Spinal cord (tissue), 10 donors: ENCODE results near the gene CSMD2. TPM values are rescaled to one million over a fixed set of nuclear protein-coding genes. Genes with fewer than 3 reads are reported as not detected.

Experiments
- DNase-seq, 6 donors: peaks; one replicate each; pipeline versions ENCODE4 v3.0.0 to v3.0.0-alpha.2; 2013 to 2015; ENCODE audit warnings: low spot score in 6 of 6, low read depth in 4 of 6
- H3K27ac ChIP-seq: one replicate; pipeline ENCODE4 v1.5.1; 2013; ENCODE audit warnings: low read depth, low read length, control low read depth
- H3K27me3 ChIP-seq: one replicate; pipeline ENCODE4 v1.6.1; 2013; ENCODE audit warnings: low read length; ENCODE audit not compliant: control insufficient read depth, insufficient read depth
- H3K36me3 ChIP-seq: one replicate; pipeline ENCODE4 v1.6.1; 2013; ENCODE audit warnings: low read length; ENCODE audit not compliant: control insufficient read depth, insufficient read depth
- H3K4me1 ChIP-seq: one replicate; pipeline ENCODE4 v1.6.1; 2013; ENCODE audit warnings: low read length; ENCODE audit not compliant: control insufficient read depth, insufficient read depth
- H3K4me3 ChIP-seq: one replicate; pipeline ENCODE4 v1.5.1; 2013; ENCODE audit warnings: low read depth, low read length, control low read depth
- H3K9me3 ChIP-seq: one replicate; pipeline ENCODE4 v1.6.1; 2013; ENCODE audit warnings: low read length; ENCODE audit not compliant: control insufficient read depth, insufficient read depth
- WGBS: methylation state at CpG from one replicate; pipeline ENCODE4 v1.1.5; 2013; ENCODE audit warnings: missing lambda C conversion rate; ENCODE audit not compliant: insufficient coverage; 5-methylcytosine and 5-hydroxymethylcytosine counted together
- polyA plus RNA-seq, 2 donors: library from polyadenylated mRNA; unstranded; fragments of 120-200 nt; gene quantifications; one replicate each; pipeline ENCODE4 v1.2.1, GENCODE V29; 2013; ENCODE audit not compliant: insufficient read length in 2 of 2
- total RNA-seq, 2 donors: library from RNA; depleted of rRNA in 1 of 2; stranded (reverse); fragments of 120-200 nt in 1 of 2; fragments of >200 nt in 1 of 2; gene quantifications; one replicate each; pipeline versions ENCODE4 v1.2.3 to v1.2.4, GENCODE V29; 2013 to 2014
- donor health status: healthy.

CSMD2 gene
- total and polyA plus RNA-seq, 4 donors = 16.0 to 26.4 (median 22.2) TPM

GRCh38 chr1:33586106-33586505 lies 578.9 kb downstream of the CSMD2 start:
- no peaks in the 10 kb centered on the region for H3K4me1 ChIP-seq

GRCh38 chr1:33583567-33583966 lies 581.5 kb downstream of the CSMD2 start:
- 73% methylated on average over 3 of the region's 6 CpGs for WGBS
- Histone ChIP-seq H3K27me3 (no peaks in the 10 kb centered on the region), H3K27ac (no peak overlapping the region), H3K36me3 (peaks cover 38% of the 10 kb centered on the region), H3K4me1 (peaks cover 1% of the 10 kb centered on the region), H3K4me3 (no peak overlapping the region), H3K9me3 (no peaks in the 10 kb centered on the region)
- no peak for DNase-seq

More at GRCh38 chr1:33586106-33586505, 578.9 kb downstream of the CSMD2 start:
- H3K9me3 ChIP-seq = no peaks in the 10 kb centered on the region
- no peak overlapping the region for H3K4me3 ChIP-seq
- DNase-seq = no peak
- WGBS = 100% methylated on average over 1 of the region's 4 CpGs
- H3K27me3 ChIP-seq = no peaks in the 10 kb centered on the region
- no peak overlapping the region for H3K27ac ChIP-seq
- H3K36me3 ChIP-seq = peaks cover 30% of the 10 kb centered on the region

- 40% methylated on average over 3 of the region's 16 CpGs for WGBS
- Histone ChIP-seq H3K27ac (no peak overlapping the region), H3K4me1 (peaks cover 6% of the 10 kb centered on the region), H3K9me3 (no peaks in the 10 kb centered on the region), H3K4me3 (no peak overlapping the region), H3K27me3 (no peaks in the 10 kb centered on the region), H3K36me3 (peaks cover 46% of the 10 kb centered on the region)
- DNase-seq = peak in 2 of 6 donors; percentile 17 to 87
Observed at GRCh38 chr1:33578557-33579448, 586.2 kb downstream of the CSMD2 start.

- H3K9me3 ChIP-seq = no peaks in the 10 kb centered on the region
- H3K27ac ChIP-seq = no peak overlapping the region
- no peak overlapping the region for H3K4me3 ChIP-seq
- peaks cover 38% of the 10 kb centered on the region for H3K36me3 ChIP-seq
- H3K27me3 ChIP-seq = no peaks in the 10 kb centered on the region
- no peak for DNase-seq
- H3K4me1 ChIP-seq = peaks cover 6% of the 10 kb centered on the region
- 87% methylated on average over 5 of the region's 9 CpGs for WGBS
Observed at GRCh38 chr1:33577663-33578062, 587.4 kb downstream of the CSMD2 start.

- H3K4me1 ChIP-seq = peaks cover 6% of the 10 kb centered on the region
- 95% methylated on average over 7 of the region's 11 CpGs for WGBS
- no peak overlapping the region for H3K27ac ChIP-seq
- H3K4me3 ChIP-seq = no peak overlapping the region
- H3K9me3 ChIP-seq = no peaks in the 10 kb centered on the region
- no peaks in the 10 kb centered on the region for H3K27me3 ChIP-seq
- H3K36me3 ChIP-seq = peaks cover 39% of the 10 kb centered on the region
- DNase-seq = no peak
Observed at GRCh38 chr1:33576821-33577599, 588.0 kb downstream of the CSMD2 start.

GRCh38 chr1:33575324-33575879 lies 589.6 kb downstream of the CSMD2 start:
- no peaks in the 10 kb centered on the region for H3K9me3 ChIP-seq
- no peak for DNase-seq
- H3K4me1 ChIP-seq = peaks cover 6% of the 10 kb centered on the region
- no peaks in the 10 kb centered on the region for H3K27me3 ChIP-seq
- H3K4me3 ChIP-seq = no peak overlapping the region
- H3K27ac ChIP-seq = no peak overlapping the region
- WGBS = 73% methylated on average over 6 of the region's 7 CpGs
- H3K36me3 ChIP-seq = peaks cover 39% of the 10 kb centered on the region

GRCh38 chr1:33573661-33574060 lies 591.4 kb downstream of the CSMD2 start:
- DNase-seq = peak in 1 of 6 donors; percentile 29
- WGBS = no CpG with 5 or more reads among the region's 3 CpGs
- Histone ChIP-seq H3K27ac (no peak overlapping the region), H3K4me1 (peaks cover 6% of the 10 kb centered on the region), H3K27me3 (no peaks in the 10 kb centered on the region), H3K4me3 (no peak overlapping the region), H3K9me3 (no peaks in the 10 kb centered on the region), H3K36me3 (peaks cover 53% of the 10 kb centered on the region)

GRCh38 chr1:33572387-33572786 lies 592.6 kb downstream of the CSMD2 start:
- H3K27me3 ChIP-seq = no peaks in the 10 kb centered on the region
- no peak overlapping the region for H3K4me3 ChIP-seq
- no peaks in the 10 kb centered on the region for H3K4me1 ChIP-seq
- 92% methylated on average over 5 of the region's 5 CpGs for WGBS
- H3K36me3 ChIP-seq = peaks cover 46% of the 10 kb centered on the region
- H3K9me3 ChIP-seq = no peaks in the 10 kb centered on the region
- no peak overlapping the region for H3K27ac ChIP-seq
- no peak for DNase-seq

- no peak for DNase-seq
- peaks cover 31% of the 10 kb centered on the region for H3K36me3 ChIP-seq
- 96% methylated on average over 7 of the region's 7 CpGs for WGBS
- H3K9me3 ChIP-seq = no peaks in the 10 kb centered on the region
- no peak overlapping the region for H3K27ac ChIP-seq
- no peaks in the 10 kb centered on the region for H3K4me1 ChIP-seq
- H3K4me3 ChIP-seq = no peak overlapping the region
- H3K27me3 ChIP-seq = no peaks in the 10 kb centered on the region
Observed at GRCh38 chr1:33569331-33569730, 595.7 kb downstream of the CSMD2 start.
